Left ventricle myocardium inferior (tissue), 1 donor: Measurements from ENCODE around the gene C14orf132. TPM values are rescaled to one million over a fixed set of nuclear protein-coding genes. Genes with fewer than 3 reads are reported as not detected.

Experiments
- DNase-seq: peaks from one replicate; pipeline ENCODE4 v3.0.0-alpha.2; 2020
- H3K27ac ChIP-seq: fragments of 200-600 bp; replicated peaks from 2 replicates; pipeline ENCODE4 v1.8.0; 2021
- H3K27me3 ChIP-seq: fragments of 200-600 bp; 2 replicates; pipeline ENCODE4 v1.8.0; 2021; ENCODE audit warnings: low read depth
- H3K36me3 ChIP-seq: fragments of 200-600 bp; 2 replicates; pipeline ENCODE4 v1.8.0; 2021
- H3K4me1 ChIP-seq: fragments of 200-600 bp; 2 replicates; pipeline ENCODE4 v1.8.0; 2021
- H3K4me3 ChIP-seq: fragments of 200-600 bp; 2 replicates; pipeline ENCODE4 v1.8.0; 2021; ENCODE audit warnings: mild to moderate bottlenecking, moderate library complexity
- H3K9me3 ChIP-seq: fragments of 200-600 bp; replicated peaks from 2 replicates; pipeline ENCODE4 v1.8.0; 2021
- CTCF ChIP-seq: fragments of 200-600 bp; IDR thresholded peaks from 2 replicates; pipeline ENCODE4 v1.8.0; 2021; ENCODE audit warnings: antibody characterized with exemption, mild to moderate bottlenecking, borderline replicate concordance
- intact Hi-C: fragments of 100-400 bp; cut with micrococcal nuclease; formaldehyde crosslinking; loops from one replicate; pipeline ENCODE4 v1.11.0; 2022
- total RNA-seq: library from RNA; stranded (reverse); fragmentation: NEBNext Ultra II Directional; extraction: Animal tissue kit (Norgen Biotek cat#: 25700); gene quantifications from one replicate; pipeline ENCODE4 v1.2.1, GENCODE V29; 2021
- donor health status: DM: no; HTN: yes; CAD: no; lungs with severe emphysema.

C14orf132 gene
- total RNA-seq, 1 donor from 2014 or later = 4.8 TPM

GRCh38 chr14:96114002-96114401, 74.8 kb downstream of the C14orf132 start:
- peaks cover 18% of the 10 kb centered on the region for H3K9me3 ChIP-seq
- no peak for TF ChIP-seq CTCF
- H3K27me3 ChIP-seq = peaks cover 54% of the 10 kb centered on the region
- no peaks in the 10 kb centered on the region for H3K4me1 ChIP-seq
- H3K36me3 ChIP-seq = no peaks in the 10 kb centered on the region
- intact Hi-C loops = no loop called here
- no peak for DNase-seq
- H3K4me3 ChIP-seq = no peak overlapping the region
- no peak overlapping the region for H3K27ac ChIP-seq

GRCh38 chr14:96117101-96117897, 78.1 kb downstream of the C14orf132 start:
- Histone ChIP-seq H3K27me3 (peaks cover 55% of the 10 kb centered on the region), H3K27ac (no peak overlapping the region), H3K36me3 (no peaks in the 10 kb centered on the region), H3K9me3 (peaks cover 18% of the 10 kb centered on the region), H3K4me3 (no peak overlapping the region), H3K4me1 (no peaks in the 10 kb centered on the region)
- TF ChIP-seq CTCF = no peak
- intact Hi-C loops = no loop called here
- DNase-seq = no peak

- H3K27ac ChIP-seq = no peak overlapping the region
- intact Hi-C loops = no loop called here
- peaks cover 54% of the 10 kb centered on the region for H3K27me3 ChIP-seq
- no peak for DNase-seq
- no peak for TF ChIP-seq CTCF
- peaks cover 18% of the 10 kb centered on the region for H3K9me3 ChIP-seq
- no peaks in the 10 kb centered on the region for H3K4me1 ChIP-seq
- no peaks in the 10 kb centered on the region for H3K36me3 ChIP-seq
- H3K4me3 ChIP-seq = no peak overlapping the region
These were observed 78.8 kb downstream of the C14orf132 start for GRCh38 chr14:96117960-96118359.

- no peak for DNase-seq
- TF ChIP-seq CTCF = no peak
- Histone ChIP-seq H3K27me3 (peaks cover 50% of the 10 kb centered on the region), H3K4me1 (no peaks in the 10 kb centered on the region), H3K4me3 (no peak overlapping the region), H3K27ac (no peak overlapping the region), H3K36me3 (no peaks in the 10 kb centered on the region), H3K9me3 (peaks cover 14% of the 10 kb centered on the region)
- intact Hi-C loops = no loop called here
These were observed 79.2 kb downstream of the C14orf132 start for GRCh38 chr14:96118391-96118790.

GRCh38 chr14:96119947-96120346, 80.8 kb downstream of the C14orf132 start:
- H3K27ac ChIP-seq = no peak overlapping the region
- no peaks in the 10 kb centered on the region for H3K36me3 ChIP-seq
- intact Hi-C loops = no loop called here
- no peak for TF ChIP-seq CTCF
- H3K4me3 ChIP-seq = no peak overlapping the region
- H3K27me3 ChIP-seq = peaks cover 39% of the 10 kb centered on the region
- H3K4me1 ChIP-seq = no peaks in the 10 kb centered on the region
- no peak for DNase-seq
- peaks cover 11% of the 10 kb centered on the region for H3K9me3 ChIP-seq
